22Rv1 (cell line): Measurements from ENCODE around the gene WWC1.

Source experiments
- ZFX ChIP-seq: fragments of 450-650 bp; IDR thresholded peaks from 2 replicates; pipeline ENCODE4 v1.6.1; 2017; ENCODE audit warnings: antibody characterized with exemption, borderline replicate concordance
- TF ChIP-seq, protein P1 (sequence below): fragments of 450-650 bp; IDR thresholded peaks from 2 replicates; pipeline ENCODE4 v1.5.1; 2017; ENCODE audit warnings: mild to moderate bottlenecking

GRCh38 chr5:168401880-168402279 is 110.4 kb downstream of the WWC1 start:
- TF ChIP-seq, protein P1, sequence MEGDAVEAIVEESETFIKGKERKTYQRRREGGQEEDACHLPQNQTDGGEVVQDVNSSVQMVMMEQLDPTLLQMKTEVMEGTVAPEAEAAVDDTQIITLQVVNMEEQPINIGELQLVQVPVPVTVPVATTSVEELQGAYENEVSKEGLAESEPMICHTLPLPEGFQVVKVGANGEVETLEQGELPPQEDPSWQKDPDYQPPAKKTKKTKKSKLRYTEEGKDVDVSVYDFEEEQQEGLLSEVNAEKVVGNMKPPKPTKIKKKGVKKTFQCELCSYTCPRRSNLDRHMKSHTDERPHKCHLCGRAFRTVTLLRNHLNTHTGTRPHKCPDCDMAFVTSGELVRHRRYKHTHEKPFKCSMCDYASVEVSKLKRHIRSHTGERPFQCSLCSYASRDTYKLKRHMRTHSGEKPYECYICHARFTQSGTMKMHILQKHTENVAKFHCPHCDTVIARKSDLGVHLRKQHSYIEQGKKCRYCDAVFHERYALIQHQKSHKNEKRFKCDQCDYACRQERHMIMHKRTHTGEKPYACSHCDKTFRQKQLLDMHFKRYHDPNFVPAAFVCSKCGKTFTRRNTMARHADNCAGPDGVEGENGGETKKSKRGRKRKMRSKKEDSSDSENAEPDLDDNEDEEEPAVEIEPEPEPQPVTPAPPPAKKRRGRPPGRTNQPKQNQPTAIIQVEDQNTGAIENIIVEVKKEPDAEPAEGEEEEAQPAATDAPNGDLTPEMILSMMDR, result no peak
- TF ChIP-seq ZFX, result no peak
